PC-9 (cell line): ENCODE data around the gene FAM200B.

Source experiments
- CTCF ChIP-seq: fragments of 200-600 bp; sonication (generic); conservative IDR thresholded peaks from 2 replicates; pipeline ENCODE4 v1.6.1; 2017; ENCODE audit warnings: mixed run types, antibody characterized with exemption, mild to moderate bottlenecking, moderate library complexity
- EZH2 ChIP-seq: fragments of 200-600 bp; sonication (generic); IDR thresholded peaks from 2 replicates; pipeline ENCODE4 v1.8.0; 2017; ENCODE audit warnings: antibody characterized with exemption, low read depth

DNA sequence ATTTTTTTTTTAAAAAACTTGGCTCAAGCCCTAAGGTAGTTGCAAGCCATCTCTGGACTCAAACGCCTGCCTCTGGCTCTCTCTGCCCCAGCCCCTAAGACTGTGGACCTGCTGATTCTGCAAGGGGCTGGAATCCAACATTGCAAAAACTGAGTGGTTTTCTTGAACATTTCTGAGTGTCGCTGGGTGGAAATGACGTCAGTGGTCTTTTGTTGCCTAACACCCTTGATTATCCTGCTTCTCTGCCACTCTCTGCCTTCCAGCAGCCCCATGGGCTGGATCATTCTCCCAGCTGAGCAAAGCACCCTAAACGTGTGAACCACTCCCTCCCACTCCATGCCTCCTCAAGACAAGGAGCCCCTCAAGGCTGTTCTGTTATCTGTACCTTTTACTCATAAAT is 37.9 kb downstream of the FAM200B start:
- TF ChIP-seq CTCF (no peak), EZH2 (no peak)
